ENCODE measurements around the gene KRT71. TPM values are rescaled to one million over a fixed set of nuclear protein-coding genes. Genes with fewer than 3 reads are reported as not detected.

KRT71 gene
- total and polyA plus RNA-seq, 2 of the 8 experiments (the other 6 are each of a cell fraction or from before 2014, with no cell fraction given) = not detected

GRCh38 chr12:52496054-52496453 lies 56.9 kb downstream of the KRT71 start (continued):
- TF ChIP-seq CHD7 (IDR thresholded peaks at IDR 0.05; ENCODE audit: insufficient replicate concordance, low read length) (no peak), TAF7 (optimal IDR thresholded peaks at IDR 0.05; ENCODE audit: borderline replicate concordance, low read depth, low read length) (no peak), SIRT6 (IDR thresholded peaks at IDR 0.05; ENCODE audit: low read length) (no peak), TCF12 (IDR thresholded peaks at IDR 0.05; ENCODE audit: low read depth, low read length) (no peak), SRF (IDR thresholded peaks at IDR 0.05; ENCODE audit: low read depth, low read length) (no peak), KDM5A (IDR thresholded peaks at IDR 0.05; ENCODE audit: low read length) (no peak), ZNF274 (IDR thresholded peaks at IDR 0.05; ENCODE audit: borderline replicate concordance, extremely low read depth, low read length) (no peak), RFX5 (IDR thresholded peaks at IDR 0.05; ENCODE audit: borderline replicate concordance, low read depth, low read length) (no peak), SUZ12 (IDR thresholded peaks at IDR 0.05; ENCODE audit: low read length) (no peak), MAX (IDR thresholded peaks at IDR 0.05) (no peak), CEBPB (IDR thresholded peaks at IDR 0.05; ENCODE audit: low read depth, low read length) (no peak), BCL11A (IDR thresholded peaks at IDR 0.05; ENCODE audit: low read depth in 2 of 2, low read length in 2 of 2) (no peak)

All from H1 (cell line).